HG02870 (cell line): ENCODE results near the gene KMT2A.
"Not testable (repeated sequence)": the region's sequence is repeated elsewhere in the genome, so short reads cannot be mapped to it uniquely, and the experiment has no call there.

Experiments
- ATAC-seq: cut with Tn5 transposase; IDR thresholded peaks from one replicate; pipeline ENCODE4 v1.9.1; 2021; ENCODE audit warnings: mild to moderate bottlenecking, moderate library complexity; ENCODE audit not compliant: unreplicated experiment

The KMT2A gene

DNA sequence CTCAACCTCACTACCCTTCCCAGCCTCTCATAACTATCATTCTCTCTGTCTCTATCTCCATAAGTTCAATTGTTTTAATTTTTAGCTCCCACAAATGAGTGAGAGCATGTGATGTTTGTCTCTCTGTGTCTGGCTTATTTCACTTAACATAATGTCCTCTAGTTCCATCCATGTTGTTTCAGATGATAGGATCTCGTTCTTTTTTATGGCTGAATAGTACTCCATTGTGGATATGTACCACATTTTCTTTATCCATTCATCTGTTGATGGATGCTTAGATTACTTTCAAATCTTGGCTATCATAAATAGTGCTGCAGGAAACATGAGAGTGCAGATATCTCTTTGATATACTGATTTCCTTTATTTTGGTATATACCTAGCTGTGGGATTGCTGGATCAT is 44.9 kb downstream of the KMT2A start:
- not testable (repeated sequence) for ATAC-seq

DNA sequence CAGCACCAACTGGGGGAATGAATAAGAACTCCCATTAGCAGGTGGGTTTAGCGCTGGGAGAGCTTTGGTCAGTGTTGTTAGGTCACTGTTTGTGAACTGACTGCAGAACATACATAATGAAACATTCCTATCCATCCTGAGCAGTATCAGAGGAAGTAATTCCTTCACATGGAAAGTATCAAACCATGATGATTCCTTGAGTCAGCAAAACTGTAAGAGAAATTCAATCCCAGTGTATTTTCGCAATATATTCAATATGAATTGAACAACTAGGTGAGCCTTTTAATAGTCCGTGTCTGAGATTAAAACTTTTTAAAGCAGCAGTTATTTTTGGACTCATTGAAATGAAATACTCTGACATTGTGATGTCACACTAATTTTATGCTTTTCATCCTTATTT is 48.1 kb downstream of the KMT2A start:
- ATAC-seq, result no peak

DNA sequence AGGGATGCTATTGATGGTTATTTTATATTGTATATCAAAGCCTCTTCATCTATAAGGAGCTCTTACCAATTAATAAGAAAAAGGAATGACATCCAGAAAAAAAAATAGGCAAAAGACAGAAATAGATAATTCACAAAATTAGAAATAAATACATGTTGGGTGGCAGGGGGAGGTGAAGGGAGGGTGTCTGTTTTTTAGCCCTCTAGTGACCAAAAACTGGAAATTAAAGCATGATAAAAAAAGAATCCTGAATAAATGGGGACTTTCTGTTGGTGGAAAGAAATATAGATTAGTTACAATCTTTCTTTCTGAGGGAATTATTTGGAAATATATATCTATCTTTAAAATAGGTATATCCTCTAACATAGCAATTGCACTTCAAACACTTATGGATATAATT is 49.0 kb downstream of the KMT2A start:
- ATAC-seq, result no peak

DNA sequence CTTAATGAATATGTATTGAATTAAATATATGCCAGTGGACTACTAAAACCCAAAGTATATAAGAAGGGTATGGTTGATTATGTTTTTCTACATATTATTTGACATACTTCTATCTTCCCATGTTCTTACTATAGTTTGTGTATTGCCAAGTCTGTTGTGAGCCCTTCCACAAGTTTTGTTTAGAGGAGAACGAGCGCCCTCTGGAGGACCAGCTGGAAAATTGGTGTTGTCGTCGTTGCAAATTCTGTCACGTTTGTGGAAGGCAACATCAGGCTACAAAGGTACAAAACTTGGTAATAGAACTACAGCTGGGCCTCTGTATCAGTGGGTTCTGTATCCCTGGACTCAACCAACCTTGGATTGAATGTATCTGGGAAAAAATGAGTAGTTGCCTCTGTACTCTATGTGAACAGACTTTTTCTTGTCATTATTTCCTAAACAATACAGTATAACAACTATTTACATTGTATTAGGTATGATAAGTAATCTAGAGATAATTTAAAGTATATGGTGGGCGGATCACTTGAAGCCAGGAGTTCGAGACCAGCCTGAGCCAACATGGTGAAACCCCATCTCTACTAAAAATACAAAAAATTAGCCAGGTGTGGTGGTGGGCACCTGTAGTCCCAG is 52.3 kb downstream of the KMT2A start:
- ATAC-seq, result no peak

DNA sequence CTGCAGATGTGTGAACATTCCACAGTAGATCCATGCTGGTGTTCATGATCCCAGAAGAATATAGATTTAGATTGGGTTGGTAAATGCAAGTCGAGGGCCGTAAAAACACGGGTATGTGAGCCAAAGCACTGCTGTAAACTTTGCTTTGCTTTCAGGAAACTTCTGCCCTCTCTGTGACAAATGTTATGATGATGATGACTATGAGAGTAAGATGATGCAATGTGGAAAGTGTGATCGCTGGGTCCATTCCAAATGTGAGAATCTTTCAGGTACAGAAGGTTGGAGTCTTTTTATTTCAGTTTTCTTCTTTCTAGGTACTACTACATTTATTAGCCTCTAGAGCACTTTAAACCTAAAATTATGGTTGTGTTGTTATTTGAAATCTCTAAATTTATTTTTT is 54.7 kb downstream of the KMT2A start:
- ATAC-seq, result no peak

DNA sequence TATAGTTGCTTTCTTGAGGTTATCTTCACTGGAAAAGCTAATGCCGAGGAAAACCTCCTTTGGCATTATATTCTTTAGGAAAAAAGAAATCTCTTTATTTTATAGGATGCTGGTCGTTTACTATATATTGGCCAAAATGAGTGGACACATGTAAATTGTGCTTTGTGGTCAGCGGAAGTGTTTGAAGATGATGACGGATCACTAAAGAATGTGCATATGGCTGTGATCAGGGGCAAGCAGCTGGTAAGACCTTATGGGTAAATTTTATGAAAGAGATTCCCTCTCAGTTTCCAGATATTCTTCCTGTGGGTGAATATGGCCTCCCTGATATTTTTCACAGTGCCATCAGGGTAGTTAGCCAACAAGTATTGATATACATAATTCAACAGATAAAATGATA is 61.5 kb downstream of the KMT2A start:
- ATAC-seq, result no peak

DNA sequence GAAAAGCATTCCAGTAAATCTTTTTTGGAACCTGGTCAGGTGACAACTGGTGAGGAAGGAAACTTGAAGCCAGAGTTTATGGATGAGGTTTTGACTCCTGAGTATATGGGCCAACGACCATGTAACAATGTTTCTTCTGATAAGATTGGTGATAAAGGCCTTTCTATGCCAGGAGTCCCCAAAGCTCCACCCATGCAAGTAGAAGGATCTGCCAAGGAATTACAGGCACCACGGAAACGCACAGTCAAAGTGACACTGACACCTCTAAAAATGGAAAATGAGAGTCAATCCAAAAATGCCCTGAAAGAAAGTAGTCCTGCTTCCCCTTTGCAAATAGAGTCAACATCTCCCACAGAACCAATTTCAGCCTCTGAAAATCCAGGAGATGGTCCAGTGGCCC is 66.9 kb downstream of the KMT2A start:
- ATAC-seq, result no peak

DNA sequence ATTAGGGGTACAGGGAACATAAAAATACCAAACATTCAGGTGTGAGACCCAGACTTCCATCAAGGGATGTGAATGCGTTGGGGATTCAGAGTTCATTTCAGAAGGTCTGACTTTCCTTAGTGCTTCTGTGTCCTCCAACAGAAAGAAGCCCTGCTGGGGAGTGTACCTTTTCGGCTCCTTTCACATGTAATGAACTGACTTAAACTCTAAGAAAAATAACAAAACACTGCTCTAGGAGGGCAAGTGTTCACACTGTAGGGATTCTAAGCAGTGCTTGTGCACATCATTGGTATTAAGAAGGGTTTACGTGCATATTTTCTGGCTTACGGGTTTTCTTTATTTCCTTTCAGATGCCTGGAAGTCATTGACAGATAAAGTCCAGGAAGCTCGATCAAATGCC is 75.3 kb downstream of the KMT2A start:
- ATAC-seq, result no peak

DNA sequence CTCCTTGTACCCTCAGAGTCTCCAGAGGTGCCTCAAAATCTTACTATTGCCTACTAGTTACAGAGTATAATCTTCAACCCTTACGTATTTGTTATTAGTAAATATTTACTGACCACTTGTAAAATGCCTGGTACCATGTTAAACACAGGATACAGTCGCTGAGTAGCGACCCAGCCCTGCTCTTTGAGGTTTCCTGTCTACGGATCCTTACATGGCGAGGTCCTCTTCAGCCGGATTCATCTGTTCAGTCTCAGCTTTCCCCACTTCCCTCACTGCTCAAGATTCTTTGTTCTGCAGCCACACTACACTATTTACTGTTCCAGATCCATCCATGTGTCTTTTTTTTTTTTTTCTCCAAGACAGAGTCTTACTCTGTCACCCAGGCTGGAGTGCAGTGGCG is 77.8 kb downstream of the KMT2A start:
- no peak for ATAC-seq

DNA sequence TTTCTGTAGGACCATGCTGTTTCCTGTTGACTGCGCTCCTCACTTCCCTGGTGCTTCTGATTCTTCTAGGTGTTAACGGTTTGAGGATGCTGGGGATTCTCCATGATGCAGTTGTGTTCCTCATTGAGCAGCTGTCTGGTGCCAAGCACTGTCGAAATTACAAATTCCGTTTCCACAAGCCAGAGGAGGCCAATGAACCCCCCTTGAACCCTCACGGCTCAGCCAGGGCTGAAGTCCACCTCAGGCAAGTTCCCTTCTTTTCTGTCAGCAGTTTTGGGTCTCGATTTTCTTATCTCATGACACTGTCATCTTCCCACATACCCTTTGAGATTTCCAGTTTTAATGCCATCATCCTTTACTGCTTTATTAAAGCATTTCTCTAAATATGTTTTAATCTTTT is 83.3 kb downstream of the KMT2A start:
- ATAC-seq, result no peak

DNA sequence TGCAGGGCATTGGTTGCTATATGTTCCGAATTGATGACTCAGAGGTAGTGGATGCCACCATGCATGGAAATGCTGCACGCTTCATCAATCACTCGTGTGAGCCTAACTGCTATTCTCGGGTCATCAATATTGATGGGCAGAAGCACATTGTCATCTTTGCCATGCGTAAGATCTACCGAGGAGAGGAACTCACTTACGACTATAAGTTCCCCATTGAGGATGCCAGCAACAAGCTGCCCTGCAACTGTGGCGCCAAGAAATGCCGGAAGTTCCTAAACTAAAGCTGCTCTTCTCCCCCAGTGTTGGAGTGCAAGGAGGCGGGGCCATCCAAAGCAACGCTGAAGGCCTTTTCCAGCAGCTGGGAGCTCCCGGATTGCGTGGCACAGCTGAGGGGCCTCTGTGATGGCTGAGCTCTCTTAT is 85.6 kb downstream of the KMT2A start:
- no peak for ATAC-seq

DNA sequence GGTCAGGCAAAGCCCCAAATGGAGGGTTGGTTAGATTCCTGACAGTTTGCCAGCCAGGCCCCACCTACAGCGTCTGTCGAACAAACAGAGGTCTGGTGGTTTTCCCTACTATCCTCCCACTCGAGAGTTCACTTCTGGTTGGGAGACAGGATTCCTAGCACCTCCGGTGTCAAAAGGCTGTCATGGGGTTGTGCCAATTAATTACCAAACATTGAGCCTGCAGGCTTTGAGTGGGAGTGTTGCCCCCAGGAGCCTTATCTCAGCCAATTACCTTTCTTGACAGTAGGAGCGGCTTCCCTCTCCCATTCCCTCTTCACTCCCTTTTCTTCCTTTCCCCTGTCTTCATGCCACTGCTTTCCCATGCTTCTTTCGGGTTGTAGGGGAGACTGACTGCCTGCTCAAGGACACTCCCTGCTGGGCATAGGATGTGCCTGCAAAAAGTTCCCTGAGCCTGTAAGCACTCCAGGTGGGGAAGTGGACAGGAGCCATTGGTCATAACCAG is 86.3 kb downstream of the KMT2A start:
- ATAC-seq, result no peak

DNA sequence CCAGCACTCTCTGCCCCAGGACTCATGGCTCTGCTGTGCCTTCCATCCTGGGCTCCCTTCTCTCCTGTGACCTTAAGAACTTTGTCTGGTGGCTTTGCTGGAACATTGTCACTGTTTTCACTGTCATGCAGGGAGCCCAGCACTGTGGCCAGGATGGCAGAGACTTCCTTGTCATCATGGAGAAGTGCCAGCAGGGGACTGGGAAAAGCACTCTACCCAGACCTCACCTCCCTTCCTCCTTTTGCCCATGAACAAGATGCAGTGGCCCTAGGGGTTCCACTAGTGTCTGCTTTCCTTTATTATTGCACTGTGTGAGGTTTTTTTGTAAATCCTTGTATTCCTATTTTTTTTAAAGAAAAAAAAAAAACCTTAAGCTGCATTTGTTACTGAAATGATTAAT is 88.1 kb downstream of the KMT2A start:
- ATAC-seq, result no peak

DNA sequence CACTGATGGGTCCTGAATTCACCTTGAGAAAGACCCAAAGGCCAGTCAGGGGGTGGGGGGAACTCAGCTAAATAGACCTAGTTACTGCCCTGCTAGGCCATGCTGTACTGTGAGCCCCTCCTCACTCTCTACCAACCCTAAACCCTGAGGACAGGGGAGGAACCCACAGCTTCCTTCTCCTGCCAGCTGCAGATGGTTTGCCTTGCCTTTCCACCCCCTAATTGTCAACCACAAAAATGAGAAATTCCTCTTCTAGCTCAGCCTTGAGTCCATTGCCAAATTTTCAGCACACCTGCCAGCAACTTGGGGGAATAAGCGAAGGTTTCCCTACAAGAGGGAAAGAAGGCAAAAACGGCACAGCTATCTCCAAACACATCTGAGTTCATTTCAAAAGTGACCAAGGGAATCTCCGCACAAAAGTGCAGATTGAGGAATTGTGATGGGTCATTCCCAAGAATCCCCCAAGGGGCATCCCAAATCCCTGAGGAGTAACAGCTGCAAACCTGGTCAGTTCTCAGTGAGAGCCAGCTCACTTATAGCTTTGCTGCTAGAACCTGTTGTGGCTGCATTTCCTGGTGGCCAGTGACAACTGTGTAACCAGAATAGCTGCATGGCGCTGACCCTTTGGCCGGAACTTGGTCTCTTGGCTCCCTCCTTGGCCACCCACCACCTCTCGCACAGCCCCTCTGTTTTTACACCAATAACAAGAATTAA is 88.6 kb downstream of the KMT2A start:
- ATAC-seq, result no peak

DNA sequence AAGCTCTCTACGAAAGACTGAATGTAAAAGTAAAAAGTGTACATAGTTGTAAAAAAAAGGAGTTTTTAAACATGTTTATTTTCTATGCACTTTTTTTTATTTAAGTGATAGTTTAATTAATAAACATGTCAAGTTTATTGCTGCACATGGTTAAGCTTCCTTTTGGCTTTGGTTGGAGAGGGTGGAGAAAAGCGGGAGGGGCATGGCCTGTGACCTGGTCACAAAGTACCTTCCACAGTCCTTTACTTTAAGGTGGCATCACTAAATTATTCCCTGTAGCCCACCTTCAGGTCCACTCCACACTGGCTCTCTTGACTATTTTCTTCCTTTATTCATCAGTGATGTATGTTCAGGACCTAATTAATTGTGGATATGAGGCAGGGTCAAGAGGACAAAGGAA is 90.4 kb downstream of the KMT2A start:
- ATAC-seq, result no peak

DNA sequence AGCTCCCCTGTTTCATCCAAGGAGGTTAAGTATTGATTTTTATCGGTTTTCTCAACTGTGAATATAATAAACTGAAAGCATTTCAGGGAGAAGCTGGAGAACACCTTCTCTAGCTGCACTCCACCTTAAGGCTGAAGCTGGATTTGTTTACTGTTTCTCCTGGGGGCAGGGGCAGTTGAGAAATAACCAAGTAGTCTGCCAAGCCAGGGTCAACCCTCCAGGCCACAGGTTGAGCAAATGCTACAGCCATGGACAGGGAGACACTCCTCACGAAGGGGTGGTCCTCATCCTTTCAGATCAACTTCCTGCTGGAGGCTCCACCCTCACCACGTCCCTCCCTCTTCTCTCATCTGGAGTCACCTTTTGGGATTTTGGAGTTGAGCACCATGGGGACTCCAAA is 90.8 kb downstream of the KMT2A start, which contains the start of gene TTC36:
Gene TTC36, plus strand, starts transcription at position 366 of the 400 bp plus-strand sequence. Its CDS starts 21 bp downstream, at position 387.
- no peak for ATAC-seq

DNA sequence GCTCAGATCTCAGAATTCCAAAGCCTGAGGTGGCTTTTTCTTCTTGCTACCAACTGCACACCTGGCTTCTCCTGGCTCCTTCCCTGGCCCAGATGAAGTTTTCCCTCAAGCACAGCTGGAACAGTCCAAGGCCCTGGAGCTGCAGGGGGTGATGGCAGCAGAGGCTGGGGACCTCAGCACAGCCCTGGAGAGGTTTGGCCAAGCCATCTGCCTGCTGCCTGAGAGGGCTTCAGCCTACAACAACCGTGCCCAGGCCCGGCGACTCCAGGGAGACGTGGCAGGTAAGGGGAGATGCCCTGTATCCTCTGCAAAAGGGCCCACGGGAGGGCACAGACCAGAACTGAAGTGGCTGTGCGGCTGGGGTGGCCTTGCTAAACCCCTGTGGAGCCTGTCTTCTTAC is 92.2 kb downstream of the KMT2A start:
- no peak for ATAC-seq

DNA sequence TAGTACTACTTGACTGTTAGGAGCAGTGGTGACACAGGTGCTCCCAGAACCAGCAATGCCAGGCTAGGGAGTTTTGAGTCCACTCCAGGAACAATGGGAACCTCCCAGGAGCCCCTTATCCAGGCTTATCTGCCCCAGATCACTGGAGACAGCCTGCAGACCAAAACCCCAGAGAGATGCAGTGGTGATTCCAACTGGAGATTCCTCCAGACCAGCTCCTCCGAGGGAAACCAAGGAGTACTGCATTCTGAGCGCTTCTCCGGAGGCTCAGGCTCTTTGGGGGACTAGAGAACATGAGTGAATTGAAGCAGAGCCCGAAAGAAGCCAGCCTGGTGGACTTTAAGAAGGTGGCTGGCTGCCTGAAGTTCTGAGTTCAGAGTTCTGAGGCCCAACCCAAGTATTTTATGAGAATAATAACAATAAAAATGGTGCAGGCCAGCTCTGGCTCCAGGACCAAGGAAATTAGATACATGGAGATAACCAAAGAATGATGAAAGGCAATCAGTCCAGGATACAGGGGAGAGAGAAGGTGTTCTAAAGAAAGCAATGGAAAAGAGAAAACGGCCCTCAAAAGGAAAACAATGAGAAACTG is 93.4 kb downstream of the KMT2A start:
- ATAC-seq, result no peak

DNA sequence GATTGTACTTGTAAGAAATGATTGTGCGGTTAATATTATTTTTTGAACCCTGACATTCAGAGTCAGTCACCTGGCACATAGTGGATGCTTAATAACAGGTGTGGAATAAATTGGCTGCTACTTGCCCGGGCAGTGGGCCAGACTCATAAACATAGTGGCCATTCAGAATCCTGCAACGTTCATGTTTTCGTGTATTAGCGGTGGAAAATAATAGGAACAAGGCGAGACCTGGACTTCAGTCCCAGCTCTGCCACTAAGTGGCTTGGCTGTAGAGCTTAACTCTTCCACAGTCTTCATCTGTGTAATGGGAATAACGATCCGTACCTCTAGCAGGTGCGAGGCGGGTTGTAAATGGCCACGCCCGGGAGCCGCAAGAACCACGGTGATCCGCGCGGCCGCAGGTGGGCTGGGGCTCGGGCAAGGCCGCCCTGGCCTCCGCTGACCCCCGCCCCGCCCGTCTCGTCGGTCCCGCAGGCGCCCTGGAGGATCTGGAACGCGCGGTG is 93.9 kb downstream of the KMT2A start:
- ATAC-seq, result no peak

DNA sequence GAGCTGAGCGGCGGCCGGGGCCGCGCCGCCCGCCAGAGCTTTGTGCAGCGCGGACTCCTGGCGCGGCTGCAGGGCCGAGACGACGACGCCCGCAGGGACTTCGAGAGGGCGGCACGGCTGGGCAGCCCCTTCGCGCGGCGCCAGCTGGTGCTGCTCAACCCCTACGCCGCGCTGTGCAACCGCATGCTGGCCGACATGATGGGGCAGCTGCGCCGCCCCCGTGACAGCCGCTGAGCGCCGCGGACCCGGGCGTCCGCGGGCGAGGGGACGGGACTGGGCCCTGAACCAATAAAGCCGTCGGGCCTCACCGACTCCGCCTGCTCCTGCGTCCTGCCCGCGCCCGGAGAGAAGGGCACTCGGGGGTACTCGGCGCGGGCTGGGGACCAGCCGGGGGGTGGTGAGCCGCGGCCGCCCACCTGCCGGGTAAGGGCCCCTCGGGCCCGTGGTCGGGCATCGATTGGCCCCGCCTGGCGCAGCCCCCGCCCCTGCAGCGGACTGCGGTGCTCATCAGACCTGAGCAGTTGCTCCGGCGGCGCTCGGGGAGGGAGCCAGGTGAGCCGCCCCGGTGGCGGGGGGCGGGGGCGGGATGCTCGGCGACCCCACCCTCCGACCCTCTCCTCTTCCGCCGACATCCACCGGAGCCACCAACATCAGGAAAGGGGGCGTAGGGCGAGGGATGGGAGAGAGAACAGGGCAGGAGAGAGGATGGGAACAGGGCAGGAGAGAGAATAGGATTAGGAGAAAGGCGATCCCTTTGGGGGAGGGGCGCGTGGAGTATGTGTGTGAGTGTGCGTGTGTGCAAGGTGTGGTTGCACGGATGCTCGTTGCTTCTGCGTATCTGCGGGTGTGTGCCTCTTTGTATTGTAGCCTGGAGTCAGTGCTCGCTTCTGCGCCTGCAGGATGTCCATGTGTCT is 94.6 kb downstream of the KMT2A start, which contains the start of gene TMEM25:
Gene TMEM25, plus strand, starts transcription at position 510 of the 914 bp plus-strand sequence. CDS start 610 bp downstream, outside the sequence.
- ATAC-seq, result peak; percentile 59

DNA sequence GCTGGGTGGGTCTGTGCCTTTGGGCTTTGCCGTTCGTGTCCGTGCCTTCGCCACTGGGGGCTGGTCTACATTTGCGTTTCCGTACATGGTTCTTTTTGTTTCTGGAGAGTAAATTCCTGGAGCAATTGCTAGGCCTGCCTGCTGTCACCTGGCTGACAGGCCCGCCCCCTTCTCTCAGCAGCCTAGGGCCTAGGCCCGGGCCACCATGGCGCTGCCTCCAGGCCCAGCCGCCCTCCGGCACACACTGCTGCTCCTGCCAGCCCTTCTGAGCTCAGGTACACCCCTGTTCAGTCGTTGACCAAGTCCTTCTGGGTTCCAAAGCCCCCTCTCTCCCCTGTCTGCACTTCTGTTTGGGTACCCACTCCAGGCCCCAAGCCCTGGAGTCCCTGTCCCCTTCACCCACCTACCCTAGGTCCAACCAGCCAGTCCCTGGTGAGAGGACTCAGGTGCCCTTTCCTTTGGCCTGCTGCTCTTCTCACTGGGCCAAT is 95.3 kb downstream of the KMT2A start:
- no peak for ATAC-seq
